Right lobe of liver (tissue), 4 donors: ENCODE data around the gene SCGB1A1.

Experiments
- POLR2A ChIP-seq: fragments of 450-650 bp; IDR thresholded peaks from one replicate; pipeline ENCODE4 v1.6.1; 2017; ENCODE audit warnings: antibody characterized with exemption, mild to moderate bottlenecking
- TF ChIP-seq, protein P1 (sequence below), 4 donors: fragments of 200-600 bp in 3 of 4; fragments of 450-650 bp in 1 of 4; IDR thresholded peaks; one replicate each; pipeline versions ENCODE4 v1.5.1 to v1.8.0; 2016 to 2022; ENCODE audit warnings: antibody characterized with exemption in 4 of 4, mild to moderate bottlenecking in 2 of 4
- donor health status: DM: no; HTN: no; CAD: no.
- donor health status: DM: no; HTN: no; CAD: no.
- donor health status: DM: no; HTN: yes; CAD: no.

DNA sequence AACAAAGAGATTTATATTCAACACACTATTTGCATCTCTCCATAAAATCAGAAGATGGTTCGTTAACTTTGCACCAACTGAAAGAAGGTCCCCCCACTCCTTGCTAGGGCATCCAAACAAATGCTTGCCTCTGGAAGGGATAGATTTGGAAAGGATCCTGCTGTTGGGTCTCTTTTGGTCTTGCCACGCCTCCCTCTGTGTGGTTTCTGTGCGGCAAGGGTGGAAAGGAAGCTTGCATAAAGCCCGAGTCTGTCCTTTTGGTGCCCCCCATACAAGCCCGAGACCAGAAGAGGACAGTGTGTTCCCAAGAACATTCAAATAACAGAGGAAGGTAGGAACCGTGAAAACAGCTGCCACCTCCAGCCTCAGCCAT, 15.1 kb downstream of the SCGB1A1 start:
- TF ChIP-seq, protein P1, sequence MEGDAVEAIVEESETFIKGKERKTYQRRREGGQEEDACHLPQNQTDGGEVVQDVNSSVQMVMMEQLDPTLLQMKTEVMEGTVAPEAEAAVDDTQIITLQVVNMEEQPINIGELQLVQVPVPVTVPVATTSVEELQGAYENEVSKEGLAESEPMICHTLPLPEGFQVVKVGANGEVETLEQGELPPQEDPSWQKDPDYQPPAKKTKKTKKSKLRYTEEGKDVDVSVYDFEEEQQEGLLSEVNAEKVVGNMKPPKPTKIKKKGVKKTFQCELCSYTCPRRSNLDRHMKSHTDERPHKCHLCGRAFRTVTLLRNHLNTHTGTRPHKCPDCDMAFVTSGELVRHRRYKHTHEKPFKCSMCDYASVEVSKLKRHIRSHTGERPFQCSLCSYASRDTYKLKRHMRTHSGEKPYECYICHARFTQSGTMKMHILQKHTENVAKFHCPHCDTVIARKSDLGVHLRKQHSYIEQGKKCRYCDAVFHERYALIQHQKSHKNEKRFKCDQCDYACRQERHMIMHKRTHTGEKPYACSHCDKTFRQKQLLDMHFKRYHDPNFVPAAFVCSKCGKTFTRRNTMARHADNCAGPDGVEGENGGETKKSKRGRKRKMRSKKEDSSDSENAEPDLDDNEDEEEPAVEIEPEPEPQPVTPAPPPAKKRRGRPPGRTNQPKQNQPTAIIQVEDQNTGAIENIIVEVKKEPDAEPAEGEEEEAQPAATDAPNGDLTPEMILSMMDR (IDR thresholded peaks at IDR 0.05): no peak
- TF ChIP-seq POLR2A: no peak
